GM18909 (cell line): Measurements from ENCODE around the gene TAF1.
"Not testable (repeated sequence)": the region's sequence is repeated elsewhere in the genome, so short reads cannot be mapped to it uniquely, and the experiment has no call there.

Source experiments
- ATAC-seq: cut with Tn5 transposase; IDR thresholded peaks from one replicate; pipeline ENCODE4 v1.9.1; 2021; ENCODE audit warnings: mild to moderate bottlenecking; ENCODE audit not compliant: unreplicated experiment, poor library complexity

The TAF1 gene

GRCh38 chrX:71496476-71496875, 130.3 kb downstream of the TAF1 start:
- ATAC-seq = no peak

GRCh38 chrX:71502080-71502479, 135.9 kb downstream of the TAF1 start:
- not testable (repeated sequence) for ATAC-seq

- no peak for ATAC-seq
These were observed 138.2 kb downstream of the TAF1 start for GRCh38 chrX:71504346-71504745.

- no peak for ATAC-seq
These were observed 143.1 kb downstream of the TAF1 start for GRCh38 chrX:71509289-71509688.

GRCh38 chrX:71510161-71510560, 144.0 kb downstream of the TAF1 start:
- no peak for ATAC-seq

- ATAC-seq = not testable (repeated sequence)
These were observed 147.6 kb downstream of the TAF1 start for GRCh38 chrX:71513731-71514130.

- peak; percentile 77 for ATAC-seq
These were observed 148.3 kb downstream of the TAF1 start for GRCh38 chrX:71514367-71515037.

GRCh38 chrX:71515038-71515396, 148.9 kb downstream of the TAF1 start:
- no peak for ATAC-seq
